Measurements from ENCODE around the gene FA2H. TPM values are rescaled to one million over a fixed set of nuclear protein-coding genes. Genes with fewer than 3 reads are reported as not detected.

The FA2H gene
- total and polyA plus RNA-seq, 10 of the 15 experiments (the other 5 are each of a cell fraction or from before 2014, with no cell fraction given): 0.05 to 0.73 (median 0.51) TPM; not detected in 3

DNA sequence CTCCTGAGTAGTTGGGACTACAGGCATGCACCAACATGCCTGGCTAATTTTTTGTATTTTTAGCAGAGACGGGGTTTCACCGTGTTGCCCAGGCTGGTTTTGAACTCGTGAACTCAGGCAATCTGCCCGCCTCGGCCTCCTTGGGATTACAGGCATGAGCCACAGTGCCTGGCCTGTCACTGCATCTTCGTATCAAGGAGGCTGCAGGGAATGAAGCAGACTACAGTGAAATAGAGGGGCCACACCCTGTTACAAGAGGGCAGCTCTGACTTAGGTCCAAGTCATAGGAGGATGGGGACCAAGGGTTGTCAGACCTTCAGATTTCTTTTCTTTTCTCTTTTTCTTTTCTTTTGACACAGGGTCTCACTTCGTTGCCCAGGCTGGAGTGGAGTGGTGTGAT is 28.7 kb downstream of the FA2H start (continued):
- TF ChIP-seq REST (IDR thresholded peaks at IDR 0.05; ENCODE audit: low read depth, low read length): no peak
- no peak for TF ChIP-seq POU2F2 (IDR thresholded peaks at IDR 0.05; ENCODE audit: borderline replicate concordance, low read depth, low read length)
- TF ChIP-seq NFXL1 (IDR thresholded peaks at IDR 0.05; ENCODE audit: borderline replicate concordance): no peak
- TF ChIP-seq KAT2A (conservative IDR thresholded peaks at IDR 0.05; ENCODE audit: control insufficient read depth, low read depth, low read length): no peak
- no peak for TF ChIP-seq SMC3 (IDR thresholded peaks at IDR 0.05; ENCODE audit: borderline replicate concordance, low read length)
- TF ChIP-seq, protein P1, sequence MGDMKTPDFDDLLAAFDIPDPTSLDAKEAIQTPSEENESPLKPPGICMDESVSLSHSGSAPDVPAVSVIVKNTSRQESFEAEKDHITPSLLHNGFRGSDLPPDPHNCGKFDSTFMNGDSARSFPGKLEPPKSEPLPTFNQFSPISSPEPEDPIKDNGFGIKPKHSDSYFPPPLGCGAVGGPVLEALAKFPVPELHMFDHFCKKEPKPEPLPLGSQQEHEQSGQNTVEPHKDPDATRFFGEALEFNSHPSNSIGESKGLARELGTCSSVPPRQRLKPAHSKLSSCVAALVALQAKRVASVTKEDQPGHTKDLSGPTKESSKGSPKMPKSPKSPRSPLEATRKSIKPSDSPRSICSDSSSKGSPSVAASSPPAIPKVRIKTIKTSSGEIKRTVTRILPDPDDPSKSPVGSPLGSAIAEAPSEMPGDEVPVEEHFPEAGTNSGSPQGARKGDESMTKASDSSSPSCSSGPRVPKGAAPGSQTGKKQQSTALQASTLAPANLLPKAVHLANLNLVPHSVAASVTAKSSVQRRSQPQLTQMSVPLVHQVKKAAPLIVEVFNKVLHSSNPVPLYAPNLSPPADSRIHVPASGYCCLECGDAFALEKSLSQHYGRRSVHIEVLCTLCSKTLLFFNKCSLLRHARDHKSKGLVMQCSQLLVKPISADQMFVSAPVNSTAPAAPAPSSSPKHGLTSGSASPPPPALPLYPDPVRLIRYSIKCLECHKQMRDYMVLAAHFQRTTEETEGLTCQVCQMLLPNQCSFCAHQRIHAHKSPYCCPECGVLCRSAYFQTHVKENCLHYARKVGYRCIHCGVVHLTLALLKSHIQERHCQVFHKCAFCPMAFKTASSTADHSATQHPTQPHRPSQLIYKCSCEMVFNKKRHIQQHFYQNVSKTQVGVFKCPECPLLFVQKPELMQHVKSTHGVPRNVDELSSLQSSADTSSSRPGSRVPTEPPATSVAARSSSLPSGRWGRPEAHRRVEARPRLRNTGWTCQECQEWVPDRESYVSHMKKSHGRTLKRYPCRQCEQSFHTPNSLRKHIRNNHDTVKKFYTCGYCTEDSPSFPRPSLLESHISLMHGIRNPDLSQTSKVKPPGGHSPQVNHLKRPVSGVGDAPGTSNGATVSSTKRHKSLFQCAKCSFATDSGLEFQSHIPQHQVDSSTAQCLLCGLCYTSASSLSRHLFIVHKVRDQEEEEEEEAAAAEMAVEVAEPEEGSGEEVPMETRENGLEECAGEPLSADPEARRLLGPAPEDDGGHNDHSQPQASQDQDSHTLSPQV (IDR thresholded peaks at IDR 0.05): no peak
- TF ChIP-seq IRF5 (IDR thresholded peaks at IDR 0.05; ENCODE audit: borderline replicate concordance): no peak
- TF ChIP-seq ATF2 (IDR thresholded peaks at IDR 0.05; ENCODE audit: low read length): no peak
